ENCODE measurements around the gene GRIA1.

GRIA1 gene

GRCh38 chr5:153476767-153477166 lies 13.7 kb upstream of the GRIA1 start:
- no peak for DNase-seq (ENCODE audit: low spot score)
- TF ChIP-seq CTCF (IDR thresholded peaks at IDR 0.05; ENCODE audit: extremely low read depth, missing control alignments) = no peak

- no peak for TF ChIP-seq CTCF (IDR thresholded peaks at IDR 0.05; ENCODE audit: extremely low read depth, missing control alignments)
- peak; percentile 62 for DNase-seq (ENCODE audit: low spot score)
These were observed 10.1 kb upstream of the GRIA1 start for GRCh38 chr5:153480401-153480800.

GRCh38 chr5:153483482-153483881 lies 7.0 kb upstream of the GRIA1 start:
- TF ChIP-seq CTCF (IDR thresholded peaks at IDR 0.05; ENCODE audit: extremely low read depth, missing control alignments) = no peak
- DNase-seq (ENCODE audit: low spot score) = no peak

- no peak for DNase-seq (ENCODE audit: low spot score)
- no peak for TF ChIP-seq CTCF (IDR thresholded peaks at IDR 0.05; ENCODE audit: extremely low read depth, missing control alignments)
These were observed 4.8 kb upstream of the GRIA1 start for GRCh38 chr5:153485641-153486040.

GRCh38 chr5:153486771-153487170 lies 3.7 kb upstream of the GRIA1 start:
- no peak for DNase-seq (ENCODE audit: low spot score)
- TF ChIP-seq CTCF (IDR thresholded peaks at IDR 0.05; ENCODE audit: extremely low read depth, missing control alignments) = no peak

- TF ChIP-seq CTCF (IDR thresholded peaks at IDR 0.05; ENCODE audit: extremely low read depth, missing control alignments) = no peak
- no peak for DNase-seq (ENCODE audit: low spot score)
These were observed 859 bp upstream of the GRIA1 start for GRCh38 chr5:153489611-153490010.

GRCh38 chr5:153491038-153491744 lies 721 bp downstream of the GRIA1 start:
- no peak for DNase-seq (ENCODE audit: low spot score)
- no peak for TF ChIP-seq CTCF (IDR thresholded peaks at IDR 0.05; ENCODE audit: extremely low read depth, missing control alignments)
